GM19395 (cell line): Measurements from ENCODE around the gene WDR83.
"Not testable (repeated sequence)": the region's sequence is repeated elsewhere in the genome, so short reads cannot be mapped to it uniquely, and the experiment has no call there.

ENCODE experiments used
- ATAC-seq: cut with Tn5 transposase; IDR thresholded peaks from one replicate; pipeline ENCODE4 v1.9.1; 2021; ENCODE audit warnings: mild to moderate bottlenecking, moderate library complexity; ENCODE audit not compliant: unreplicated experiment

WDR83 gene

GRCh38 chr19:12681074-12681987 is 14.7 kb downstream of the WDR83 start, which contains the start of gene DHPS:
TSS of gene DHPS (minus strand) at chr19:12681880. CDS start at chr19:12681766, 114 bp downstream.
- ATAC-seq, result peak; percentile 75

GRCh38 chr19:12685831-12686230 is 19.2 kb downstream of the WDR83 start:
- ATAC-seq, result no peak

- no peak for ATAC-seq
Observed at GRCh38 chr19:12687496-12688196, 21.0 kb downstream of the WDR83 start, which contains the start of gene GNG14. TSS of gene GNG14 (plus strand) at chr19:12687998. CDS start at chr19:12688049, 51 bp downstream.

- ATAC-seq, result no peak
Observed at GRCh38 chr19:12689012-12689411, 22.4 kb downstream of the WDR83 start.

- no peak for ATAC-seq
Observed at GRCh38 chr19:12689581-12690216, 23.1 kb downstream of the WDR83 start.

GRCh38 chr19:12692960-12693359 is 26.4 kb downstream of the WDR83 start:
- no peak for ATAC-seq

GRCh38 chr19:12694641-12695040 is 28.0 kb downstream of the WDR83 start:
- no peak for ATAC-seq

GRCh38 chr19:12695096-12695495 is 28.5 kb downstream of the WDR83 start:
- ATAC-seq, result no peak

- ATAC-seq, result no peak
Observed at GRCh38 chr19:12695514-12695913, 28.9 kb downstream of the WDR83 start.

GRCh38 chr19:12695997-12696365 is 29.4 kb downstream of the WDR83 start:
- ATAC-seq, result no peak

- no peak for ATAC-seq
Observed at GRCh38 chr19:12696366-12697335, 30.0 kb downstream of the WDR83 start, which contains the start of gene FBXW9. TSS of gene FBXW9 (minus strand) at chr19:12696631. CDS start at chr19:12696581, 50 bp downstream.

- ATAC-seq, result not testable (repeated sequence)
Observed at GRCh38 chr19:12697425-12697824, 30.8 kb downstream of the WDR83 start.

GRCh38 chr19:12698138-12698537 is 31.5 kb downstream of the WDR83 start:
- ATAC-seq, result no peak

GRCh38 chr19:12701596-12702282 is 35.1 kb downstream of the WDR83 start:
- ATAC-seq, result no peak

- no peak for ATAC-seq
Observed at GRCh38 chr19:12703046-12703445, 36.4 kb downstream of the WDR83 start.

GRCh38 chr19:12705169-12705568 is 38.6 kb downstream of the WDR83 start:
- no peak for ATAC-seq

- no peak for ATAC-seq
Observed at GRCh38 chr19:12705654-12706331, 39.2 kb downstream of the WDR83 start.

- no peak for ATAC-seq
Observed at GRCh38 chr19:12706332-12706718, 39.7 kb downstream of the WDR83 start.

- no peak for ATAC-seq
Observed at GRCh38 chr19:12708641-12709040, 42.0 kb downstream of the WDR83 start.
